RPMI8226 (cell line): ENCODE measurements around the gene CCL4L2.
"Not testable (repeated sequence)": the region's sequence is repeated elsewhere in the genome, so short reads cannot be mapped to it uniquely, and the experiment has no call there.

Experiments
- DNase-seq: peaks from one replicate; pipeline ENCODE4 v3.0.0-alpha.2; 2015

CCL4L2 gene

GRCh38 chr17:36210439-36211211 lies at the start of gene CCL4L2:
CCL4L2 (plus strand) TSS chr17:36211063.
- DNase-seq, result not testable (repeated sequence)

GRCh38 chr17:36168836-36169235 lies 42.0 kb upstream of the CCL4L2 start:
- DNase-seq, result not testable (repeated sequence)

- DNase-seq, result not testable (repeated sequence)
These were observed 34.3 kb upstream of the CCL4L2 start, which contains the start of gene TBC1D3B for GRCh38 chr17:36176536-36176935. TBC1D3B (minus strand) TSS chr17:36176636; CDS start chr17:36175050, 1,586 bp downstream.

GRCh38 chr17:36181446-36182175 lies 29.3 kb upstream of the CCL4L2 start:
- not testable (repeated sequence) for DNase-seq

- DNase-seq, result no peak
These were observed 28.5 kb upstream of the CCL4L2 start for GRCh38 chr17:36182176-36183000.

- no peak for DNase-seq
These were observed 27.6 kb upstream of the CCL4L2 start for GRCh38 chr17:36183001-36183971.

- no peak for DNase-seq
These were observed 26.7 kb upstream of the CCL4L2 start for GRCh38 chr17:36184023-36184765.

GRCh38 chr17:36185416-36185815 lies 25.4 kb upstream of the CCL4L2 start:
- no peak for DNase-seq

- not testable (repeated sequence) for DNase-seq
These were observed 23.8 kb upstream of the CCL4L2 start for GRCh38 chr17:36186810-36187763.

- DNase-seq, result not testable (repeated sequence)
These were observed 22.8 kb upstream of the CCL4L2 start for GRCh38 chr17:36187943-36188665.

GRCh38 chr17:36188891-36189306 lies 22.0 kb upstream of the CCL4L2 start:
- DNase-seq, result no peak

- not testable (repeated sequence) for DNase-seq
These were observed 20.9 kb upstream of the CCL4L2 start for GRCh38 chr17:36189993-36190392.

GRCh38 chr17:36190549-36191330 lies 20.1 kb upstream of the CCL4L2 start:
- DNase-seq, result not testable (repeated sequence)

- no peak for DNase-seq
These were observed 17.6 kb upstream of the CCL4L2 start for GRCh38 chr17:36193216-36193775.

- not testable (repeated sequence) for DNase-seq
These were observed 16.6 kb upstream of the CCL4L2 start for GRCh38 chr17:36194147-36194831.

GRCh38 chr17:36194832-36195433 lies 15.9 kb upstream of the CCL4L2 start:
- DNase-seq, result not testable (repeated sequence)
